Fibroblast of mammary gland (primary cell): ENCODE results near the gene OSBPL10.

Source experiments
- DNase-seq: peaks from one replicate; pipeline ENCODE4 v3.0.0-alpha.2; 2010; ENCODE audit warnings: low read depth
- H3K4me3 ChIP-seq: 2 replicates; pipeline ENCODE4 v1.5.1; 2011; ENCODE audit warnings: low read depth, mild to moderate bottlenecking, low read length, moderate library complexity; ENCODE audit not compliant: control insufficient read depth
- CTCF ChIP-seq: conservative IDR thresholded peaks from 2 replicates; pipeline ENCODE4 v1.5.1; 2011; ENCODE audit warnings: low read depth, low read length, inconsistent platforms; ENCODE audit not compliant: control insufficient read depth, insufficient read depth

OSBPL10 gene

GRCh38 chr3:31661993-31662670 is 318.9 kb downstream of the OSBPL10 start:
- no peak for TF ChIP-seq CTCF
- no peak overlapping the region for H3K4me3 ChIP-seq
- no peak for DNase-seq

GRCh38 chr3:31661286-31661685 is 319.8 kb downstream of the OSBPL10 start:
- no peak for DNase-seq
- TF ChIP-seq CTCF = no peak
- no peak overlapping the region for H3K4me3 ChIP-seq

GRCh38 chr3:31659246-31659645 is 321.8 kb downstream of the OSBPL10 start:
- H3K4me3 ChIP-seq = no peak overlapping the region
- no peak for TF ChIP-seq CTCF
- peak; percentile 7 for DNase-seq

- TF ChIP-seq CTCF = no peak
- H3K4me3 ChIP-seq = no peak overlapping the region
- DNase-seq = no peak
Observed at GRCh38 chr3:31654998-31655397, 326.1 kb downstream of the OSBPL10 start.

GRCh38 chr3:31653464-31653863 is 327.6 kb downstream of the OSBPL10 start:
- no peak for TF ChIP-seq CTCF
- DNase-seq = no peak
- H3K4me3 ChIP-seq = no peak overlapping the region

- no peak overlapping the region for H3K4me3 ChIP-seq
- no peak for DNase-seq
- no peak for TF ChIP-seq CTCF
Observed at GRCh38 chr3:31652296-31652695, 328.8 kb downstream of the OSBPL10 start.
